Esophagus squamous epithelium (tissue), 4 donors: Measurements from ENCODE around the gene CLRN3.

ENCODE experiments used
- POLR2A ChIP-seq, 4 donors: fragments of 450-650 bp; IDR thresholded peaks; one replicate each; pipeline ENCODE4 v1.6.1; 2017; ENCODE audit warnings: antibody characterized with exemption in 4 of 4, mild to moderate bottlenecking in 4 of 4, moderate library complexity in 3 of 4
- TF ChIP-seq, protein P1 (sequence below), 6 experiments: fragments of 450-650 bp in 4 of 6; fragments of 200-600 bp in 2 of 6; sonication (generic) in 2 of 6; IDR thresholded peaks; one replicate each; pipeline ENCODE4 v1.5.1; 2016 to 2019; ENCODE audit warnings: antibody characterized with exemption in 6 of 6, mild to moderate bottlenecking in 4 of 6, moderate library complexity in 4 of 6

DNA sequence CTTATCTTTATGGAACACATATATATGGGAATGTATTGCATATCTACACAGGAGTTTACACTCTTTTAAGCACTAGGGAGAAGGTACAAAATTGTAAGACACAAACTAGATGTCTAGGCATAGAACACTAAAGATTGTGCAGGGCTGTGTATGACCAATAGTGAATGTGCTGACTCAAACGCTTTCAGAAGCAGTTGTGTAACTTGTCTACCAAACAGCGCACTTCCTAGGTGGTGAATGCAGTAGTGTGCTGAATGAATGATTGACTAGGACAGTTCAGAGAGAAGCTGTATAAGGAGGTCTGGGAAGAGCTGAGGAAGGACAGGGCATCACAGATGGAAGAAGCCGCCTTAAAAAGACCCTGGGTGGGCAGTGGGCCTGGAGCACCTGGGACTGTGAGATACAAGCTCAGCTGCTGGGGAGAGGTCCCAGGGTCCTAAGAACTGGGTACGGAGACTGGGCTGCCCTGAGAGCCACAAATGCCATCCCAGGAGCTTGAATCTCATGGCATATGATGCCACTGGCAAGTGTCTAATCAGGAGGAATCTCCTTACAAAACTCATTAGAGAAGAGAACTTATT is 14.2 kb downstream of the CLRN3 start:
- no peak for TF ChIP-seq POLR2A (IDR thresholded peaks at IDR 0.05)
- TF ChIP-seq, protein P1, sequence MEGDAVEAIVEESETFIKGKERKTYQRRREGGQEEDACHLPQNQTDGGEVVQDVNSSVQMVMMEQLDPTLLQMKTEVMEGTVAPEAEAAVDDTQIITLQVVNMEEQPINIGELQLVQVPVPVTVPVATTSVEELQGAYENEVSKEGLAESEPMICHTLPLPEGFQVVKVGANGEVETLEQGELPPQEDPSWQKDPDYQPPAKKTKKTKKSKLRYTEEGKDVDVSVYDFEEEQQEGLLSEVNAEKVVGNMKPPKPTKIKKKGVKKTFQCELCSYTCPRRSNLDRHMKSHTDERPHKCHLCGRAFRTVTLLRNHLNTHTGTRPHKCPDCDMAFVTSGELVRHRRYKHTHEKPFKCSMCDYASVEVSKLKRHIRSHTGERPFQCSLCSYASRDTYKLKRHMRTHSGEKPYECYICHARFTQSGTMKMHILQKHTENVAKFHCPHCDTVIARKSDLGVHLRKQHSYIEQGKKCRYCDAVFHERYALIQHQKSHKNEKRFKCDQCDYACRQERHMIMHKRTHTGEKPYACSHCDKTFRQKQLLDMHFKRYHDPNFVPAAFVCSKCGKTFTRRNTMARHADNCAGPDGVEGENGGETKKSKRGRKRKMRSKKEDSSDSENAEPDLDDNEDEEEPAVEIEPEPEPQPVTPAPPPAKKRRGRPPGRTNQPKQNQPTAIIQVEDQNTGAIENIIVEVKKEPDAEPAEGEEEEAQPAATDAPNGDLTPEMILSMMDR (IDR thresholded peaks at IDR 0.05): no peak
